B cell (primary cell): Measurements from ENCODE around the gene CNTN2. TPM values are rescaled to one million over a fixed set of nuclear protein-coding genes. Genes with fewer than 3 reads are reported as not detected.

Experiments
- ATAC-seq: fragments of 200-7000 bp; cut with Tn5 transposase; one replicate; pipeline ENCODE4 v1.10.0; 2021; ENCODE audit warnings: low read depth, mild to moderate bottlenecking, moderate number of reproducible peaks, moderate library complexity
- CTCF ChIA-PET: fragments of 350-600 bp; sonication (Branson Sonifier 250); formaldehyde crosslinking; loops from one replicate; lab custom pipeline; 2021; ENCODE audit warnings: antibody characterized with exemption, inconsistent platforms; lab: Charles Lee
- POLR2A ChIA-PET: fragments of 350-600 bp; sonication (Branson Sonifier 250); formaldehyde crosslinking; loops from one replicate; lab custom pipeline; 2021; ENCODE audit warnings: antibody characterized with exemption; lab: Charles Lee
- DNase-seq: peaks from one replicate; pipeline ENCODE4 v3.0.0; 2013
- H2AFZ ChIP-seq: 2 replicates; pipeline ENCODE4 v1.6.1; 2012; ENCODE audit warnings: mild to moderate bottlenecking, low read depth, low read length; ENCODE audit not compliant: insufficient read depth, poor library complexity, severe bottlenecking
- H3K27ac ChIP-seq, 2 donors: 1 replicate in 1 of 2; 2 replicates in 1 of 2; pipeline ENCODE4 v1.5.1; 2012 to 2013; ENCODE audit warnings: low read length in 2 of 2, mild to moderate bottlenecking in 2 of 2, moderate library complexity in 1 of 2
- H3K27me3 ChIP-seq, 4 experiments: fragments of 200-600 bp in 1 of 4; sonication (generic) in 1 of 4; replicated peaks in 1 of 4; 1 replicate in 2 of 4; 2 replicates in 2 of 4; pipeline versions ENCODE4 v1.6.1 to v1.7.0; 2013 to 2016; ENCODE audit warnings: low read length in 3 of 4, mild to moderate bottlenecking in 2 of 4, mixed read lengths in 1 of 4, moderate library complexity in 1 of 4; ENCODE audit not compliant: insufficient read depth in 4 of 4, control insufficient read depth in 3 of 4; ENCODE audit errors: control extremely low read depth in 1 of 4
- H3K36me3 ChIP-seq, 2 experiments: replicated peaks in 1 of 2; 1 replicate in 1 of 2; 2 replicates in 1 of 2; pipeline versions ENCODE4 v1.6.1 to v1.7.1; 2013; ENCODE audit warnings: low read length in 1 of 2; ENCODE audit not compliant: insufficient read depth in 2 of 2, control insufficient read depth in 1 of 2; ENCODE audit errors: control extremely low read depth in 1 of 2, extremely low read depth in 1 of 2
- H3K4me1 ChIP-seq, 2 donors: fragments of 200-600 bp in 1 of 2; sonication (generic) in 1 of 2; 1 replicate in 1 of 2; 2 replicates in 1 of 2; pipeline versions ENCODE4 v1.5.1 to v1.6.1; 2013 to 2017; ENCODE audit warnings: low read length in 2 of 2; ENCODE audit not compliant: control insufficient read depth in 2 of 2, insufficient read depth in 2 of 2
- H3K4me2 ChIP-seq: replicated peaks from 2 replicates; pipeline ENCODE3; 2012; ENCODE audit warnings: mild to moderate bottlenecking, low read depth, low read length; ENCODE audit not compliant: poor library complexity, severe bottlenecking
- H3K4me3 ChIP-seq, 5 experiments: fragments of 200-600 bp in 1 of 5; sonication (generic) in 1 of 5; 1 replicate in 3 of 5; 2 replicates in 2 of 5; pipeline versions ENCODE4 v1.5.1 to v1.7.0; 2011 to 2016; ENCODE audit warnings: low read length in 4 of 5, mild to moderate bottlenecking in 4 of 5, low read depth in 2 of 5, control low read depth in 1 of 5, moderate library complexity in 1 of 5; ENCODE audit not compliant: insufficient read depth in 1 of 5; ENCODE audit errors: control extremely low read depth in 1 of 5, extremely low read depth in 1 of 5
- H3K79me2 ChIP-seq: fragments of 200-600 bp; sonication (generic); one replicate; pipeline ENCODE4 v1.6.0; 2016; ENCODE audit warnings: low read length; ENCODE audit not compliant: control insufficient read depth, insufficient read depth
- H3K9ac ChIP-seq: fragments of 200-600 bp; sonication (generic); 2 replicates; pipeline ENCODE4 v1.6.1; 2017; ENCODE audit warnings: mild to moderate bottlenecking, low read length, moderate library complexity
- H3K9me3 ChIP-seq, 3 donors: one replicate each; pipeline versions ENCODE4 v1.6.1 to v1.7.1; 2013; ENCODE audit warnings: low read length in 2 of 3; ENCODE audit not compliant: control insufficient read depth in 2 of 3, insufficient read depth in 1 of 3; ENCODE audit errors: control extremely low read depth in 1 of 3
- H4K20me1 ChIP-seq: 2 replicates; pipeline ENCODE4 v1.6.0; 2012; ENCODE audit warnings: mild to moderate bottlenecking, low read length; ENCODE audit not compliant: insufficient read depth, control insufficient read depth, poor library complexity, severe bottlenecking
- H3K27ac Mint-ChIP-seq: one replicate; pipeline ENCODE4 v1.8.0; 2021; ENCODE audit warnings: mixed read lengths
- H3K27me3 Mint-ChIP-seq: one replicate; pipeline ENCODE4 v1.8.0; 2021; ENCODE audit warnings: mixed read lengths
- H3K4me1 Mint-ChIP-seq: one replicate; pipeline ENCODE4 v1.8.0; 2021; ENCODE audit warnings: mixed read lengths
- H3K4me3 Mint-ChIP-seq: one replicate; pipeline ENCODE4 v1.8.0; 2021; ENCODE audit warnings: mixed read lengths
- H3K9me3 Mint-ChIP-seq: one replicate; pipeline ENCODE4 v1.8.0; 2022; ENCODE audit warnings: mixed read lengths; ENCODE audit not compliant: insufficient read depth
- EZH2 ChIP-seq: IDR thresholded peaks from 2 replicates; pipeline ENCODE4 v1.6.1; 2012; ENCODE audit warnings: borderline replicate concordance, low read depth, mild to moderate bottlenecking, moderate library complexity, low read length; ENCODE audit not compliant: insufficient read depth, poor library complexity, severe bottlenecking
- WGBS: methylation state at CpG from one replicate; pipeline ENCODE4 v1.1.5; 2013; ENCODE audit warnings: missing lambda C conversion rate; ENCODE audit not compliant: insufficient coverage; 5-methylcytosine and 5-hydroxymethylcytosine counted together
- intact Hi-C: fragments of 100-400 bp; cut with micrococcal nuclease; formaldehyde crosslinking; loops from one replicate; pipeline ENCODE4 v1.10.0; 2022
- polyA plus RNA-seq: library from polyadenylated mRNA; depleted of rRNA; stranded (reverse); fragments of >200 nt; gene quantifications from 2 replicates; pipeline ENCODE4 v1.2.3, GENCODE V29; 2012
- total RNA-seq, 2 donors: library from RNA; stranded (reverse); fragments of 120-200 nt in 1 of 2; gene quantifications; 1 replicate in 1 of 2; 2 replicates in 1 of 2; pipeline versions ENCODE4 v1.2.3 to v1.2.4, GENCODE V29; 2013 to 2022
- TF ChIP-seq, protein P1 (sequence below): fragments of 200-600 bp; IDR thresholded peaks from one replicate; pipeline ENCODE4 v1.8.0; 2022; ENCODE audit warnings: antibody characterized with exemption, mild to moderate bottlenecking

CNTN2 gene
- total and polyA plus RNA-seq, 2 donors (not counting 1 experiment from before 2014, with no cell fraction given): not detected

DNA sequence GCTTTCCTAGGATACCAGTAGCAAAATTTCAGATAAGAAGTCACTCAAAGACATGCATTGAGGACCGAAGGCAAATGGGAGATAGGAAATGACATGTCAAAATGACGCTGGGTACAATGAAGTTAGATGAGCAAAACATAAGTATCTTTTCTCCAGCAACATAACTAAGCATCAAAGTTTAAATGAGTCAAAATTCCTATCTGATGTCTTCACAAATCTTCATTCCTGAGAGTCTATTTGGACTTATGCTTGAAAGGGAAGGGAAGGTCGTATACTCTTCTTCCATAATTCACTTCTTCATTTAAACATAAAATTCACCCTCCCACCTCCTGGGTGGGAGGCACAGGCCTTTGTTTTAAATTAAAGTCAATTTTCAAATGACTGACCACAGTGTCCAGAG is 45.3 kb downstream of the CNTN2 start:
- no peaks in the 10 kb centered on the region for H3K27me3 ChIP-seq
- ChIA-PET POLR2A (no interaction called here), CTCF (interaction anchor here (0.9 kb wide), 1 partner anchor 53 kb away, joined by 3 read pairs; no protein-coding TSS in a partner anchor)
- DNase-seq (no peak), ATAC-seq (no peak)
- no peak for TF ChIP-seq EZH2
- TF ChIP-seq, protein P1, sequence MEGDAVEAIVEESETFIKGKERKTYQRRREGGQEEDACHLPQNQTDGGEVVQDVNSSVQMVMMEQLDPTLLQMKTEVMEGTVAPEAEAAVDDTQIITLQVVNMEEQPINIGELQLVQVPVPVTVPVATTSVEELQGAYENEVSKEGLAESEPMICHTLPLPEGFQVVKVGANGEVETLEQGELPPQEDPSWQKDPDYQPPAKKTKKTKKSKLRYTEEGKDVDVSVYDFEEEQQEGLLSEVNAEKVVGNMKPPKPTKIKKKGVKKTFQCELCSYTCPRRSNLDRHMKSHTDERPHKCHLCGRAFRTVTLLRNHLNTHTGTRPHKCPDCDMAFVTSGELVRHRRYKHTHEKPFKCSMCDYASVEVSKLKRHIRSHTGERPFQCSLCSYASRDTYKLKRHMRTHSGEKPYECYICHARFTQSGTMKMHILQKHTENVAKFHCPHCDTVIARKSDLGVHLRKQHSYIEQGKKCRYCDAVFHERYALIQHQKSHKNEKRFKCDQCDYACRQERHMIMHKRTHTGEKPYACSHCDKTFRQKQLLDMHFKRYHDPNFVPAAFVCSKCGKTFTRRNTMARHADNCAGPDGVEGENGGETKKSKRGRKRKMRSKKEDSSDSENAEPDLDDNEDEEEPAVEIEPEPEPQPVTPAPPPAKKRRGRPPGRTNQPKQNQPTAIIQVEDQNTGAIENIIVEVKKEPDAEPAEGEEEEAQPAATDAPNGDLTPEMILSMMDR: no peak
- H3K4me3 ChIP-seq: no peak overlapping the region
- H3K27me3 Mint-ChIP-seq: no peaks in the 10 kb centered on the region
- no peaks in the 10 kb centered on the region for H3K79me2 ChIP-seq
- H3K9me3 ChIP-seq: no peaks in the 10 kb centered on the region
- no peak overlapping the region for H3K4me3 Mint-ChIP-seq
- intact Hi-C loops: no loop called here
- no CpG with 5 or more reads among the region's 3 CpGs for WGBS
- no peak overlapping the region for H3K27ac ChIP-seq
- H3K36me3 ChIP-seq: peaks cover 11 to 81% of the 10 kb centered on the region in 2 experiments
- H4K20me1 ChIP-seq: no peaks in the 10 kb centered on the region
- no peaks in the 10 kb centered on the region for H3K9me3 Mint-ChIP-seq
- H3K4me1 Mint-ChIP-seq: no peaks in the 10 kb centered on the region
- H3K4me1 ChIP-seq: no peaks in the 10 kb centered on the region
- no peak overlapping the region for H2AFZ ChIP-seq
- no peak overlapping the region for H3K9ac ChIP-seq
- no peak overlapping the region for H3K4me2 ChIP-seq
- H3K27ac Mint-ChIP-seq: no peak overlapping the region

DNA sequence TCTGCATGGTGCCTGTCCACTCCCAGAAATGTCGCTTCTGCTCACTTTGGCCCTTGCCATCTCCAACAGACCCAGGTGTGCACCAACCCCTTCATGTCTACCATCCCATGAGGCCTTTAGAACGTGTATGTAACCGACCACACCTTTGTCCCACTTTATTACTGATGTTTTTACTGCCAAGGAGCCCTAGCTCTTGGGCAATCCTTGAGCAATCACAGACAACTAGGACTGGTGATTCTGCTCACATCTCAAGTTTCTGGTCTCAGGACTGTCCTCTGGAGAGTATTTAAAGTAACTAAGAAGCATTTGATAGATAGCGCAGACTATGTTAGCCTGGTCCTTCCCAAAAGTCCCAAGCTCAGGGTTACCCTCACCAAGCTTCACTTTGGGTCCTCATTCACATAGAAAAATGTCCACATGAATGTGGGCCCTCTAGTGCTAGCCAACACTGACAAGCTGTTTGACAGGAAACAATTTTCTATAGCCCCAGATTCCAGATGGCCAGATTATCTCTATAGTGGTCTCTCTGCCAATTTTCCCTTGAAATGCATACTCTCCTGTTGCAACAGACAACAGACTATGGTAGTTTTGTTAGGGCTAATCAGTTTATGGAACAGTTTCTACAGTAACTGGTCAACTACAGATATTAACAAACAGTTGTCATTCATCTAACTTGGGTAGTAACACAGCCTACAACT is 48.2 kb downstream of the CNTN2 start:
- H3K4me3 ChIP-seq: no peak overlapping the region
- H3K27ac Mint-ChIP-seq: no peak overlapping the region
- ChIA-PET POLR2A (no interaction called here), CTCF (interaction anchor here (1.6 to 2.4 kb wide), 2 partner anchors 29 to 165 kb away, joined by 6 to 10 read pairs; no protein-coding TSS in a partner anchor)
- no peaks in the 10 kb centered on the region for H3K27me3 Mint-ChIP-seq
- intact Hi-C loops: loop anchor here (10.0 kb wide), 1 partner anchor 1276 kb away; no protein-coding TSS in a partner anchor
- no peaks in the 10 kb centered on the region for H3K4me1 ChIP-seq
- no peak overlapping the region for H3K4me2 ChIP-seq
- no peaks in the 10 kb centered on the region for H3K9me3 Mint-ChIP-seq
- no peaks in the 10 kb centered on the region for H4K20me1 ChIP-seq
- no peaks in the 10 kb centered on the region for H3K27me3 ChIP-seq
- H3K36me3 ChIP-seq: peaks cover 17 to 82% of the 10 kb centered on the region in 2 experiments
- no peak overlapping the region for H3K9ac ChIP-seq
- TF ChIP-seq, protein P1: no peak
- no peak for TF ChIP-seq EZH2
- no peak overlapping the region for H3K4me3 Mint-ChIP-seq
- no peak for ATAC-seq
- H3K79me2 ChIP-seq: no peaks in the 10 kb centered on the region
- DNase-seq: no peak
- no peaks in the 10 kb centered on the region for H3K4me1 Mint-ChIP-seq
- WGBS: 96% methylated on average over 3 of the region's 4 CpGs
- no peak overlapping the region for H2AFZ ChIP-seq
- H3K9me3 ChIP-seq: no peaks in the 10 kb centered on the region
- H3K27ac ChIP-seq: no peak overlapping the region
